Measurements from ENCODE around the gene SMAD5. TPM values are rescaled to one million over a fixed set of nuclear protein-coding genes. Genes with fewer than 3 reads are reported as not detected.

Gene SMAD5
- total RNA-seq, 1 donor, result 88.7 TPM

GRCh38 chr5:136104306-136104965 is 28.2 kb upstream of the SMAD5 start:
- H3K4me3 ChIP-seq (ENCODE audit: low read depth, low read length), result no peak overlapping the region
- TF ChIP-seq, protein P1, sequence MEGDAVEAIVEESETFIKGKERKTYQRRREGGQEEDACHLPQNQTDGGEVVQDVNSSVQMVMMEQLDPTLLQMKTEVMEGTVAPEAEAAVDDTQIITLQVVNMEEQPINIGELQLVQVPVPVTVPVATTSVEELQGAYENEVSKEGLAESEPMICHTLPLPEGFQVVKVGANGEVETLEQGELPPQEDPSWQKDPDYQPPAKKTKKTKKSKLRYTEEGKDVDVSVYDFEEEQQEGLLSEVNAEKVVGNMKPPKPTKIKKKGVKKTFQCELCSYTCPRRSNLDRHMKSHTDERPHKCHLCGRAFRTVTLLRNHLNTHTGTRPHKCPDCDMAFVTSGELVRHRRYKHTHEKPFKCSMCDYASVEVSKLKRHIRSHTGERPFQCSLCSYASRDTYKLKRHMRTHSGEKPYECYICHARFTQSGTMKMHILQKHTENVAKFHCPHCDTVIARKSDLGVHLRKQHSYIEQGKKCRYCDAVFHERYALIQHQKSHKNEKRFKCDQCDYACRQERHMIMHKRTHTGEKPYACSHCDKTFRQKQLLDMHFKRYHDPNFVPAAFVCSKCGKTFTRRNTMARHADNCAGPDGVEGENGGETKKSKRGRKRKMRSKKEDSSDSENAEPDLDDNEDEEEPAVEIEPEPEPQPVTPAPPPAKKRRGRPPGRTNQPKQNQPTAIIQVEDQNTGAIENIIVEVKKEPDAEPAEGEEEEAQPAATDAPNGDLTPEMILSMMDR (IDR thresholded peaks at IDR 0.05; ENCODE audit: insufficient read depth, low read length), result no peak
- DNase-seq (ENCODE audit: low read depth), result no peak

- H3K4me3 ChIP-seq (ENCODE audit: low read depth, low read length), result no peak overlapping the region
- TF ChIP-seq, protein P1 (IDR thresholded peaks at IDR 0.05; ENCODE audit: insufficient read depth, low read length), result no peak
- DNase-seq (ENCODE audit: low read depth), result no peak
Measured at GRCh38 chr5:136106351-136107031, 26.2 kb upstream of the SMAD5 start.

DNA sequence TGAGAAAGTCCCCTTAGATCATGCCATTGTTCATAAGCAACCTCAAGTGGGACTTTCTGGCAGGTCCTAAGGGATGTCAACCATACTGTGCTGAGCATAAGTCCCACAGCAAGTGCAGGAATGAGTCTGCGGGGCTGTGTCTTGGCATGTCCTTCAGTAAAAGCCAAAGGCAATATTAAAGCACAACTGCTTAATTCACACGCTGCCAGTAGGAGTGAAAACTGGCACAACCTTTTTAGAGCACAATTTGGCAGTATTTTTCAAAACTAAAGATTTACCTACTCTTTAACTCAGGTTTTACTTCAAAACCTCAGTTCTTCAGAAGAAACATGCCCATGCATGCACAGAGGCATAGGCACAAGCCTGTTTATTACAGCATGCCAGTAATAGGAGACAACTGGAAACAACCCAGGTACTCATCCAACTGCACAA is 24.4 kb upstream of the SMAD5 start:
- DNase-seq (ENCODE audit: low read depth), result no peak
- H3K4me3 ChIP-seq (ENCODE audit: low read depth, low read length), result no peak overlapping the region
- TF ChIP-seq, protein P1 (IDR thresholded peaks at IDR 0.05; ENCODE audit: insufficient read depth, low read length), result no peak

DNA sequence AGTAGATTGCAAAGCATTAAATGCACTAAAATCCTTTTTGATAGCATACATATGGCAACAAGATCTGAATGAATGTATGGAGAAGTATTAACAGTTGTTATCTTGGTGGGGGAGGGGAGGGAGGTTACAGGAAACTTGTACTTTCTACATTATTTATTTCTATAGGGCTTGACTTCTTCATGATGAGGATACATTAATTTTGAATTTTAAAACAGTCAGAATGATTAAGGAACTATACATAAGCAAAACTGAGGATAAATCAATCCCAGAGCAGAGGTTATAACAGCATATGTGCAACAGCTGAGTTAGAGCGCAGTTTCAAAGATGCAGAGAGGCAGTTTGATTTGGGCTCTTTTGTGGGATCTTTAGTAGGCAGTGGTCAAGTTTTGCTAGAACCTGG is 23.9 kb upstream of the SMAD5 start:
- TF ChIP-seq, protein P1 (IDR thresholded peaks at IDR 0.05; ENCODE audit: insufficient read depth, low read length), result no peak
- no peak overlapping the region for H3K4me3 ChIP-seq (ENCODE audit: low read depth, low read length)
- DNase-seq (ENCODE audit: low read depth), result no peak

- H3K4me3 ChIP-seq (ENCODE audit: low read depth, low read length), result no peak overlapping the region
- TF ChIP-seq, protein P1 (IDR thresholded peaks at IDR 0.05; ENCODE audit: insufficient read depth, low read length), result no peak
- DNase-seq (ENCODE audit: low read depth), result no peak
Measured at GRCh38 chr5:136109453-136110135, 23.1 kb upstream of the SMAD5 start.

GRCh38 chr5:136113606-136114005 is 19.0 kb upstream of the SMAD5 start:
- no peak for DNase-seq (ENCODE audit: low read depth)
- TF ChIP-seq, protein P1 (IDR thresholded peaks at IDR 0.05; ENCODE audit: insufficient read depth, low read length), result no peak
- no peak overlapping the region for H3K4me3 ChIP-seq (ENCODE audit: low read depth, low read length)

Data from fibroblast of the aortic adventitia (primary cell).